Hypothalamus (tissue), 51 donors: ENCODE results near the gene CLIC5.

Experiments
- DNase-seq, 51 donors: peaks; one replicate each; lab custom pipeline; 2025; lab: John Stamatoyannopoulos, UW

Gene CLIC5

DNA sequence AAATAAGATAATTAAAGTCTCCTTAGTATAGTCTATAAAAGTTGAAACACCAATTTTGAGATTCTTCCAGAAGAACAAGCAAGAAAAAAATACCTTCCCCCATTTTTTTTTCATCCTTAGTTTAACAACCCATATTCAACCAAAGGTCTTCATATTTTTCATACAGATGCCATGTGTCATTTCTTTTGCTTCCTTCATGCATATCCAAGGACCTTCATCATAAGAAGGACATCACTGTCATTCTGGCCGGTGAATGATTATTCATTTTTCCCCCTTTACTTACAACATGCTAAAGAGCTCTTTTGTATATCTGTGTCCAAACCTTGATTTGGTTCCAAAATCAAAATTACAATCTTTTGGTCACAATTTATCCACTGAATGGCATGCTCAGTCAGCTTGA, 21.3 kb upstream of the CLIC5 start:
- DNase-seq: no peak

DNA sequence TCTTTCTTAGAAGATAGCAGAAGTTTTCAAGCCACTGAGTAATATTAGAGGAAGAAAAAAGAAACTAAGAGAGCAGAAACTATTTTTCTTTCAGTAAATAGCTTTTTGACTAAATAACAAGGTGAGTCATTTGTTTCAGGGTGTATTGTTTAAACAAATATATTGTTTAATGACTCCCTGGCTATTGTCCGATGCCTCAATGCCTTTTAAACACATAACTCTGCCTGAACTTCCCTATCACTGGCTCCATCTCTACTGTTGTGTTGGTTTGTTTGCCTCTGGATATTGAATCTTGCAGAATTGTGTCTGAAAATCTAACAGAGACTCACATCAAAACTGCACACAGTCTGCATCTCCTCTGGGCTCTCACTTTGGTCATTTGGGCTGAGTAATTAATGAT, 19.6 kb upstream of the CLIC5 start:
- DNase-seq: no peak

DNA sequence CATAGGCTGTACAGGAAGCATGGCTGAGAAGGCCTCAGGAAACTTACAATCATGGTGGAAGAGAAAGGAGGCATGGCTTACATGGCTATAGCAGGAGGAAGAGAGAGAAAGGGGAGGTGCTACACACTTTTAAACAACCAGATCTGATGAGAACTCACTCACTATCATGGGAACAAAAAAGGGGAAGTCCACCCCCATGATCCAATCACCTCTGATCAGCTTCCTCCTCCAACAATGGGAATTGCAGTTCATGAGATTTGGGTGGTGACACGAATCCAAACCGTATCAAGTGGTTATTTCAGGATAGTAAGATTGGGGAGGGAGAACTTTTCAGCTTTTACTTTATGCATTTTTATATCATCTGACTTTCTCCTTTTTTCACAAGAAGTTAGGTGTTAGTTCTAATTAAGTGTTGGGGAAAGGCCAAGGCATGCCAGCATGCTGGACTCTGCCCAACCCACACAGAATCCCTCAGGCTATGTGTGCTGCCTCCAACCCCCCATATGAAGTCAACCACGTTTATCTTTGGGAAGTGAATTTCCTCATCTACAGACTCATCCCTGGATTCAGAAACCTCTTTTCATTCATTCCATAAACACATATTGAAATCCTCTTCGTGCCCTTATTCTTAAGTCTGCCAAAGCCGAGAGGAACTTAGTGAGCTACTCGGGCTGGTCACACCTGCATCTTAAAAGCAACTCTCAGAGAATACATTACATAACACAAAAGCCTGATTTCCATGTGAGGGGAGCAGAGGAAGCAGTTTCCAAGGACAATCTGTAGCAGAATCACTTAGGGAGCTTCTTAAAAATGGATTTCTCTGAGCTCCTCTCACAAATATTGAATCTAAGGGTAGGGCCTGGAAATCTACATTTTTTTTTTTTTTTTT, 16.7 kb upstream of the CLIC5 start:
- DNase-seq: no peak

DNA sequence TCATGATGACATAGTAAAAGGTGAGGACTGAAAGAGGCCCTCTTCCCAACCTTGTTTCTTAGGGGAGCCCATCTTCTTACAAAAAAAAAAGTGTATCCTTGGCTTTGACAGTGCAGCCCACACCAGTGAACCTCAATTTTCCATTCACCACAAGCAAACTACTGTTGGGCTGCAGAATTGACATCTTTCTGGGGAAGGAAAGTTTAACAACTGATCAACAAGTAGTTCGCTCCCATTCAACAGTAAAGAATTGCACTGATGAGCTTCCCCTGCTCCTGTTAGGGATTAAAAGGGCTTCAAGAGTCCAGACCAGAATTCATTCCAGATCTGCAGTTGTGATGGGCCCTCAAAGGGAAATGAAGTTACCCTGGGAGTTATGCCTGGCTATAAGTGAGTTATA, 13.9 kb upstream of the CLIC5 start:
- no peak for DNase-seq

DNA sequence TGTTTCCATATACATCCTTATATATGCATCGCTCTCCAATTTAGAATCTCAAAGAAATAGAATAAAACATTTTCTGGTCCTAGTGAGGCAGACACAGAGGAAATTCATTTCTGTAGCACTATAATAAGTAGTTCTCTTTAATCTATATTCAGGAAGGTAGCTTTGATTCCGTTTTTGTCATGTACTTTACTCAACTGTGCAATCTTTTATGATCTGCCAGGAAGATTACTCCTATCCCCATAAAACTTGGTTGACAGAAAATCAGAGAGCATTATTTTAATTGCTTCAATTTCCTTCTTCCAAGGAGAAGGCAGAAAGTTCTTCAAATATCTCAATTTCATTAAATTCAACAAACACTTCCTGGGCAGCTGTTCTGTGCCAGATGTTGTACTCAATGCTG, 10.6 kb upstream of the CLIC5 start:
- DNase-seq: no peak

DNA sequence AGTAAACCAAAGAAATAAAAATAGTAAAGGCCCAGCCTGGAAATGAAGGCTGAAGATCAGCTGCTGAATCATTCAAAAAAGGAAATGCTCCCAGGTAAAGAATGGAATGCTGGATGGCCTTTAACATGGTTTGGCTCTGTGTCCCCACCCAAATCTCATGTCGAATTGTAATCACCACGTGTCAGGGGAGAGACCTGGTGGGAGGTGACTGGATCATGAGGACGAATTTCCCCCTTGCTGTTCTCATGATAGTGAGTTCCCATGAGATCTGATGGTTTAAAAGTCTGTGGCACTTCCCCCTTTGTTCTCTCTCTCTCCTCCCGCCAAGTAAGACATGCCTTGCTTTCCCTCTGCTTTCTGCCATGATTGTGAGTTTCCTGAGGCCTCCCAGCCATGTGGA, 9.9 kb upstream of the CLIC5 start:
- no peak for DNase-seq

DNA sequence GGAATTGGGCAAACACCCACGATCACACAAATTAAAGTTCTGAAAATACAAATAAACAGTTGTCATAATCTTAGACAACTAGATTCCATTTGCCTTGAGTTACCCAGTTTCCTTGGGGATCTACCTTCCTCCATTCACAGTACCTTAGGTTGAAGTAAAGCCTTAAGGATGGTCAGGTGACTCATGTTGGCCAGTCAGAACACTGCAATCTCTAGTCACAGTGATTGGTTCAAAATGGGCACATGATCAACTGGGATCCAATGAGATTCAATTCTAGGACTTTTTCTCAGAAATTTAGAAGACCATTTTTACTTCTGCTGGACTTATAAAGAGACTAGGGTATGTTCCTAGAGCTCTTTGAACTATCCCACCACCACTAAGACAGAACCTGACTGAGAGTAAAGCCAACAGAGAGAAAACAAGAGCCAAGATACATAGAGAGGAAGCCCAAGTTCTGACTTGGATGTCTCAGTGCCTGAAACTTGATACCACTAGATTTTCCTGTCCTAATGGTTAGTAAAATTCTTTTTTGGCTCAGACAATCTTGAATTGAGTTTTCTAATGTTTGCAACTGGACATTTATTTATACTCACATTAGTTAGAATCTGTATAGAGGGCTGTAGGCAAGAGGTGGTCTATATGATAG, 8.6 kb upstream of the CLIC5 start:
- DNase-seq: no peak

DNA sequence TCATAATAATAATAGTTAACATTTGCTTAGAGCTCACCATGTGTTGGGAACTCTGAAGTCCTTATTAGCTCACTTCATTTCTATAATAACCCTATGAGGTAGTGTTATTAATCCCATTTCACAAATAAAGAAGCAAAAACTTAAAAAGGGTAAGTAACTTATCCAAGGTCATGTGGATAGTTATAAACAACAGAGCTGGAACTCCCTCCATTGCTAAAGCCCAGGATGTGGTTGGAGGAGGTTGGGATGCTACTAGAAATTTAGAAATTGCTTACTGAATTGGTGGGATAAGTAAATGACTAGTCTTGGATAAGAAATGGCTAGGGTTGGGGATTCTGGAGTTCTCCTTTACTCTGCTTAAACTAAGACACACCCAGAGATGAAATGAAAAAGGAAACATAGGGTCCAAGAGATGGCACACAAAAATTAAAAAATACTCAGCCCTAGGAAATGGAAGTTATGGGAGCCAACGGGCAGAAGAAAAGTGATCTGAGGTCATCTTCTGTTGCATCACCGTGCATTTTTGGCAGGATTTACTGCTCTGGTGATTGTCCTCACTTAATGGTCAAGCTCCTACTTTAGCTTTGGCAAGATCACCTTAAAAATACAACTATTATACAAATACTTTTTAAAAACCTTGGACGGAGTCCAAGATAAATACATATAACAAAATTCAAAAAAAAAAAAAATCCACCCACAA, 7.7 kb upstream of the CLIC5 start:
- DNase-seq: no peak

DNA sequence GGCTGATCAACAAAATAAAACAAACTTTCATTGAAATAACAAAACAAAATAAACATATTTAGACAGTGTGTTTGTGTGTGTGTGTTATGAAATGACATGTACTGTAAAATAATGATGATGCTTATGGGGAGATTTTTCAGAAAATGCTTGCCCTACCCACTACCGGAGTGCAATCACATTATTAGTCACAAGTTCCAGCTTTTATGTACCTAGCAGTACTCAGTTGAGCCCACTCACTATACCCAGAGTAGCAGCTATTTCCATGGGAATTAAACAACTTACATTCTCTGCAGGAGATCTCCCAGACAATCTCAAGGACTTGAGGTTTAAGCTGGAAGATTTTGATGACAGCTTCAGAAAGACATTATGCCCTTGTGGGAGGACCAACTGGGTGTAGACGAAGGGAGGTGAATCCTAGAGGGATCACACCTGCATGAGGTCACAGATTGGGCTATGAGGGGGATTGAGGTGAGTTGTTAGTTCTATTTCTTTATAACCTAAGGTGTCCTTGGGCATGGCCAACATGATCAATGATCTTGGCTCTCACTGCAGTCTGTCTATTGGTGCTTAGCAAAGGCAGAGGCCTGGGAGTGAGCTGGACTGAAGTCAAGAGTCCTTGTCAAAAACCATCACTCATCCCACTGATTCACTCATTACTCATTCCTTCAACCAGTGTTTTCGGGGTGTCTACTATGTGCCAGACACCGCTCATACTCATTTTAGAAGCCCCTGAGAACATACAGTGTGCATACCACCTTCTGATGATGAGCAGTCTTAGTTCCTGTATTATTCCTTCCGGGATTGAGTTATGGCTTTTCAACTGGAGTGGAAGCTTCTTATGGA, 6.7 kb upstream of the CLIC5 start:
- no peak for DNase-seq

DNA sequence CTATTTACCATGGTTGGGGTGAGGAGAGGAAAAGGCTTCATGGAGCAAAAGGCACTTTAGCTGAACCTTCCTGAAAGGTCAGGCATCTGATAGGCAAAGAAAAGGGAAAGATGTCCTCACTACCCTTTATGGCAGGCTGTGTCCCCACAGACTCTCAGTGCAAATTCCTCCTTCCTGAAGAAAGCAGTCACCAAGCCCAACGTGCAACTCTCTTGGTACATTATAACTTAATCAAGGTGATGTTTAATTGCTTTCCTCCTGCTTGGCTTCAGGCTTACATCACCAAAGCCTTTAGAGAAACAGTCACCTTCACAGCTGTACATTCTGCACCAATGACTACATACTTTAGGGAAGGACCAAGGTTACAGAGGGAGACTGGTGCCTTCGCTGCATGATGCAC, 2.1 kb upstream of the CLIC5 start:
- no peak for DNase-seq

DNA sequence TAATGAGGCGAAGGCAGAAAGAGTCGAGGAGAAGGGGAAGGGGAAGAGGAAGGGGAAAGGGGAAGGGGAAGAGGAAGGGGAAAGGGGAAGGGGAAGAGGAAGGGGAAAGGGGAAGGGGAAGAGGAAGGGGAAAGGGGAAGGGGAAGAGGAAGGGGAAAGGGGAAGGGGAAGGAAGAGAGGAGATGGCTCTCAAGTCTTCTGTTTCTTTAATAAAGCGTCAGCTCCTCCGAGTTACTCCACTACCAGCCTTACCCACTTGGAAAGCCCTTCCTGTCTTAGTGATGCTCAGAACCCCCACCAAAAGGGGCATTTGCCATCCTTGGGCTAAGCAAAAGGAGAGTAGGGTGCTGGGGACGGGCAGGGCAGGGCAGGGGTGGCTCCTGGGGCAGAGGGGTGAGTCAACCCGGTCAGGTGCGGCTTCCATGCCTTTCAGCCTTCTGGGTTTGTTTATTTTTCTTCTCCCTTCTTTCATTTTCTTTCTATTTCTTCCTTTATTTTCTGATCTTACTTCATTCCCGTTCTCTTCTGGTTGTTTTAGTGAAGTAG, 476 bp upstream of the CLIC5 start:
- no peak for DNase-seq

DNA sequence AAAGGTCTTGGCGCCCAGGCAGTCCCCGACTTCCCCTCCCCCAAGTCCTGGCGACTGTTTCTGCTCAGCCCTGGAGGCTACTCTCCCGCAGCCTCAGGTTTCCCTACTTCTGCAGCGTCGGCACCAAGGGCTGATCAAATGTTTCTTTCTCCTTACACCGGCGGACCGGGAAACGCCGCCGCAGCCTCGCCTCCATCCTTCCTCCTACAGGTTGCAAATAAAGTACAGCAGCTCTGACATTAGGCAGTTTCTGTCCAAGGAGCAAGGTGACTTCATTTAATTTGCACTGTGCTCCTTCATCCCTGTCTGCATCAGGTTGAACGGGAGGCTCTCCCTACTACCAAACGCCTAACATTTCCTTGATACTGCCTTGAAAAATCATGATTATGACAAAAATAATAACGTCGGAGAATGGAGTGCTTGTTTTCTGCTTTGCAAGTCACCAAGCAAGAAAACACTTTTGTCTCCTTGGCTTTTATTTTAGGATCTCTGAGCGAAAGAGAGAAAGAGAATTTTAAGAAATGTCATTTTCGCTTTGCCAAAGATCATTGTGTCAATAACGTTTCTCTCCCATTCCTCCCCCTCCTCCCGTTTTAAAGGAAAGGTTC, 1.0 kb downstream of the CLIC5 start:
- peak in 7 of 51 donors; percentile 1 to 26 (median 2) for DNase-seq

DNA sequence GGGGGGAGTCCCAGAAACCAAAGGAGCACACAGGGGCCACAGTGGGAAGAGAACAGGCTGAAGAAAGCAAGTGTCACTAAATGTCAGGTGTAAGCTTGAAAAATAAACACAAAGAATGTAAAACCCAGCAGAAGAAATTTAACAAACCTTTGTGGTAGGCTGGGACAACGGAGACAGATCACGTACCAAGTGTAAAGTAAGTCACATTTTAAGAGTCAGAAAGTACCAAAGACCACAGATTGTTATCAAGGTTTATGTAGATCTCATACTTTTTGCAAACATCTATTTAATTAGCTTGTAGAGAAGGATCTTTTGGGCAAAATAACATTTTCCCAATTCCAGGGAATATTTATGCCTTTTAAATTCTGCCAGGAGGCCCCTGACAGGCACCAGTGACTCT, 1.6 kb downstream of the CLIC5 start:
- DNase-seq: no peak

DNA sequence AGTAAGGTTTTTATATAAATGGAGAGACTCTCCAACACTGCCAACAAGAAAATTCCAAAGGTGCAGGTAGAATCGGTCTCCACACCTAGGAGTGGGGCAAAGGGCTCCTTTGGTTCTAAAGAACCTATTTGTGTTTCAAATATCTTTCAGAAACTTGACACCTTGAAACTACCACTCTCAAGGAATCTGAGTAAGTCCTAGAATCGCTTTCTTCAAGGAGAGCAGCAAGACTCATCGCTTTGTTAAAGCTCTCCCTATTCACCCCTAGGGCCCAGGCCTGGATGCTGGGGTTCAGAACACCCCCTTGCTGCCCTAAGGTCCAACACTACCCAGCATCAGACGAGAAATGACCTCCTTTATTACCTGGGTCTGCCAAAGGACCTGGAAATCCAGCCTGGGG, 2.0 kb downstream of the CLIC5 start:
- DNase-seq: no peak

DNA sequence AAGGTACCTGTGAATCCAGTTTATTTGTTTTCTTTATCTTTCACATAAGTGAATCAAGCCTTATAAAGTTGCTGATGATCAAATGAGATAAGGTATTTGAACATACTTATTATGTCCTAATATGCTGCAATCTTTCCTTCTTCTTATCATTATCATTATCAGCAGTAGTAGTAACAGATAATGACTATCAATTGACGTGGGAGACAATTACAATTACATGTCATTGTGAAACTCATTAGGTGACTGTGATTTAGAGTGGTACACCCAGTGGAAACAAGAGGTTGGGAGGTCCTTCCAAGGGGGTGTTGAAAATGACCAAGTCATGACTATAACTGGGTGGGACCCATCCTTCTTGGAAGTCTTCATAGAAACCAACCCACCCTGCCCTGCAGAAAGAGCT, 2.8 kb downstream of the CLIC5 start:
- DNase-seq: no peak

DNA sequence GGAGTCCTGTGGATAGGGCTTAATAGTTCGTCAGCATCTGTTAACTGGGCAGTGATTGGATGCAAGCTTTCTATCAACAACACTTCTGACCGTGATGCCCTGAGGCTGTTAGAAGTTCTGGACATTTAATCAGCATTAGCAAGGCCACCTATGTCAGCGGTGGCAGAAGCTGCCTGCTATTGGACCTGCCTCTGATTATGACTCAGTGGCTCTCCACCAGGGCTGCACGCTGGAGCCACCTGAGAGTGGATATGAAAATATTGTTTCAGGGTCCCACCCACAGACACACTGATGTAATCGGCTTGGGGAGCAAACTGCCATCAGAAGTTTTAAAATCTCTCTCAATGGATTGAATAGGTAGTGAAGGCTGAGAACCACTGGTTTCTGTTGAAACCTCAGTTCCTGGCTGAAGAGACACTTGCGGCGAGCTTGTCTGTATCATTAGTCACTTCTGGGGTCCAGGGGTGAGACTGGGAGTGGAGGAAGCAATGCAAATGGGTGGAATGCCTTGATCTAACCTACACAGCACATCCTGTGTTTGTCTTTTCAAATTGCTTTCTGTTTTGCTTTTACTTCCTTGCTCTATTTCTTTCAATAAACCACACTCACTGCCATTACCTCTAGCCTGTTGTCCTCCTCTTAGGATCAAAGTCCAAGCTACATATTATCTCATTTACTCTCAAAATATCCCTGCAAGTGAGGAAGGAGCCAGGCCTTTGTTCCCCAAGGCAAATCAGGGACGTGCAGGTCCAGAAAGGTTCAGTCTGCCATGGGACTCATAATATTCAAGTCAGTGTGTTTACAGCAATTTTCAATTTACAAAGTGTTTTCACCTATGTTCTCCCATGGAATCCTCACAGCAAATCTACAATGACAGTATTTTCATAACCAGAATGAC, 4.2 kb downstream of the CLIC5 start:
- no peak for DNase-seq

DNA sequence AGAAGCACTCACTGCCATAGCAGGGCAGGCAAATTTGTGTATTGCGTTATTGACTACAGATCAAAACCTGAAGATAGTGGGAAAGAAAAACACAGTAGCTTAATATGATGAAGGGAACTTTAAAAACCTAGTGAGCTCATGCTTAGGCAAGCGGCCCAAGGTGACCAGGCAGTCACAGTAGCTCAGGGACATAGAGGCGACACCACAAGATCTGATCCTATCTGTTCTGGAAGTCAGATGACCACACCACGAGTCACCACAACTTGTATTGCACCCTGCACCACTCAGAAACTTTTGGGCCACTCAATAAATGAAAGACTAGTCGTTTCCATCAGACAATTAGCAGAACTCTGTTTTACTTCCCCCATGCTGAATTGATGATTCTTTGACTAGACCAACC, 4.9 kb downstream of the CLIC5 start:
- no peak for DNase-seq

DNA sequence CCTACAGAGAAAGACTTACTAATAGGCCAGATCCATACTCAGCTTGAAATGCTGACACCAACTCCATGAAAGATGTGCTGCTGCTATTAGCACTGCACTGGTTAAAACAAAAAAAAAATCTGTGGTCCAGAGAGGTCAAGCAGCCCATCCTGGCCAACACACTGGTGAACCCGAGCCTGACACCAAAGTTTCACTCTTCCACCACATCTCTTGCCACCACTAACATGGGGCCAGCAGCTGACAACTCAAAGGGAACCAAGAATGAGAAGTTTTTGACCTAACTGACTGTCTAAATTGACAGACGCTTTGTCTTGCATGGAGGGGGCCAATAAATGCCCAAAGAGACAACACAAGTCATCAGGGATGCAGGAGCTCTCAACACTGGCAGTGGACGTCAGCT, 5.4 kb downstream of the CLIC5 start:
- no peak for DNase-seq

DNA sequence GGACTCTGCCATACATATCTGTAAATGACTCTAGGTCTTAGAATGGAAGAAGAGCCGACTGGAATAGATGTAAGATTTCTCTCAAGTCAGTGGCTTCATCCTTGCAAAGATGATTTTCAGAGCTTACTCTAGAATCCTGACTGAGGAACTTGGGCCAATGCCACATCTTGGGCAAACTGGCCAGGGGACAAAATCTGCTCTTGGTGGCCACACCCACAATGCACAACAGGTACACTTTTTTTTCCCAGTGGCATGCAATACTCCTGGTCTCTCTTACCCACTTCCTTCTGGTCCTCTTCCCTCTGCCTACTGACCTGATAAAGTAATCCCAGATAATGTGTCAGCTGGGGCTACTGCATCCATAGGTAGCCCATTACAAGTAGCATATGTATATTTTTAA, 13.4 kb downstream of the CLIC5 start:
- DNase-seq: no peak
